GM23338 (cell line): ENCODE results near the gene RNF40.

Experiments
- EZH2 ChIP-seq: fragments of 200-600 bp; sonication (generic); IDR thresholded peaks from one replicate; pipeline ENCODE4 v1.8.0; 2017; ENCODE audit warnings: antibody characterized with exemption, mild to moderate bottlenecking, low read depth; ENCODE audit not compliant: unreplicated experiment
- EZH2phosphoT487 ChIP-seq: fragments of 200-600 bp; sonication (generic); IDR thresholded peaks from one replicate; pipeline ENCODE4 v1.8.1; 2018; ENCODE audit warnings: antibody characterized with exemption; ENCODE audit not compliant: unreplicated experiment
- POLR2AphosphoS5 ChIP-seq: IDR thresholded peaks from 2 replicates; pipeline ENCODE4 v1.6.1; 2016; ENCODE audit warnings: antibody characterized with exemption, low read depth
- TF ChIP-seq, protein P1 (sequence below), 2 experiments: fragments of 200-600 bp in 1 of 2; sonication (generic) in 1 of 2; conservative IDR thresholded peaks; 2 replicates each; pipeline versions ENCODE4 v1.5.1 to v1.6.1; 2016 to 2017; ENCODE audit warnings: antibody characterized with exemption in 2 of 2, low read depth in 2 of 2, mild to moderate bottlenecking in 2 of 2, moderate library complexity in 1 of 2

DNA sequence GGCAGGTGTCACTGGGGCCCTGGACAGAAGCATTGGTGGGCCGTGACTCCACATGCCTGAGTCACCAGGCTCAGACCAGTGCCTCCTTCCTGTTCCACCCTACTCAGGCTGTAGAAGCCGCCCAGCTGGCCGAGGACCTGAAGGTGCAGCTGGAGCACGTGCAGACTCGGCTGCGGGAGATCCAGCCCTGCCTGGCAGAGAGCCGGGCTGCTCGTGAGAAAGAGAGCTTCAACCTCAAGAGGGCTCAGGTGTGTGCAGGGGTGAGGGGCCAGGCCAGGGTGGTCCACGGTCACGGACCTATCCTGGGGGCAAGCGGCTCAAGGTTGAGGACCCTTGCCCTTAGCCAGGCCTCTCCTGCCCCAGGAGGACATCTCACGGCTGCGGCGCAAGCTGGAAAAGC lies 9.6 kb downstream of the RNF40 start:
- TF ChIP-seq EZH2phosphoT487, result no peak
- TF ChIP-seq POLR2AphosphoS5, result no peak
- TF ChIP-seq, protein P1, sequence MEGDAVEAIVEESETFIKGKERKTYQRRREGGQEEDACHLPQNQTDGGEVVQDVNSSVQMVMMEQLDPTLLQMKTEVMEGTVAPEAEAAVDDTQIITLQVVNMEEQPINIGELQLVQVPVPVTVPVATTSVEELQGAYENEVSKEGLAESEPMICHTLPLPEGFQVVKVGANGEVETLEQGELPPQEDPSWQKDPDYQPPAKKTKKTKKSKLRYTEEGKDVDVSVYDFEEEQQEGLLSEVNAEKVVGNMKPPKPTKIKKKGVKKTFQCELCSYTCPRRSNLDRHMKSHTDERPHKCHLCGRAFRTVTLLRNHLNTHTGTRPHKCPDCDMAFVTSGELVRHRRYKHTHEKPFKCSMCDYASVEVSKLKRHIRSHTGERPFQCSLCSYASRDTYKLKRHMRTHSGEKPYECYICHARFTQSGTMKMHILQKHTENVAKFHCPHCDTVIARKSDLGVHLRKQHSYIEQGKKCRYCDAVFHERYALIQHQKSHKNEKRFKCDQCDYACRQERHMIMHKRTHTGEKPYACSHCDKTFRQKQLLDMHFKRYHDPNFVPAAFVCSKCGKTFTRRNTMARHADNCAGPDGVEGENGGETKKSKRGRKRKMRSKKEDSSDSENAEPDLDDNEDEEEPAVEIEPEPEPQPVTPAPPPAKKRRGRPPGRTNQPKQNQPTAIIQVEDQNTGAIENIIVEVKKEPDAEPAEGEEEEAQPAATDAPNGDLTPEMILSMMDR (conservative IDR thresholded peaks at IDR 0.05; ENCODE audit: low read depth in 2 of 2), result no peak
- no peak for TF ChIP-seq EZH2
